Stimulated activated CD4-positive, alpha-beta T cell treated with anti-CD3 and anti-CD28 coated beads, Interleukin-2, amount 100 ng/mL, for 24 hours (primary cell): Measurements from ENCODE around the gene KLHDC1.

Source experiments
- DNase-seq, 2 donors: peaks; one replicate each; pipeline ENCODE4 v3.0.0-alpha.2; 2020

The KLHDC1 gene

DNA sequence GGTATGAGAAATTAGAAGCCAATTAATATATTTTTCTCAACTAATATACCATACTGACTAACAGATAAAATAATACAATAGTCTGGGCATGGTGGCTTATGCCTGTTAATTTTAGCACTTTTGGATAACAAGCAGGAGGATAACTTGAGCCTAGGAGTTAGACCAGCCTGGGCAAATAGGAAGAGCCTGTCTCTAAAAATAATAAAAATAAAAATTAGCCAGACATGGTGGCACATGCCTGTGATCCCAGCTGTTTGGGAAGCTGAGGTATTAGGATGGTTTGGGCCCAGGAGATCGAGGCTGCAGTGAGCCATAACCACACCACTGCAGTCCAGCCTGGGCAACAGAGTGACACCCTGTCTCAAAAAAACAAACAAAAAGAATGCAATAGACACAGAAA lies 99.7 kb downstream of the KLHDC1 start:
- DNase-seq = no peak

DNA sequence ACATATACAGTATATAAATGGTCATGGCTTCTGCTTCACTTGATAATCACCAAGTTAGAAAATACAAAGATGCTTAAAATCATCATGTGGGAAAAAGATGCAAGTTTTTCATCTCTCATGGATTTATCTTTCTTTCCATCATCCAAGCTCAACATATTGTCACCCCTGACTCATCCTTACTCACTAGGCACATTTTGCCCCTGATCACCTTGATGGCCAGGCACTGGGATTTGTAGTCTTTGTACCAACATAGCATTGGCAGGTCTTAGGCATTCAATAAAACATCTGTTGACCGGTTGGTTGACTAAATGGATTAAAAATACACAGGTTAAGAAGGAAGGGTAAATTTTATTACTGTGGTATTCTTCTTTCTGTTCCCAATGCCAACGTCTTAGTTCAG lies 103.1 kb downstream of the KLHDC1 start:
- DNase-seq = no peak
